MCF 10A (cell line): Measurements from ENCODE around the gene ADAM10. TPM values are rescaled to one million over a fixed set of nuclear protein-coding genes. Genes with fewer than 3 reads are reported as not detected.

Source experiments
- BruUV-seq: library from RNA; stranded (reverse); fragments of 400-500 nt; replicated peaks from 2 replicates; lab custom pipeline; 2021; lab: Mats Ljungman, UMichigan
- CTCF ChIA-PET: fragments of 300-600 bp; sonication (Branson Sonifier 250); formaldehyde crosslinking; extraction: SDS; loops from one replicate; lab custom pipeline; 2021; ENCODE audit warnings: antibody characterized with exemption, inconsistent platforms; lab: Yijun Ruan, JAX
- POLR2A ChIA-PET: fragments of 300-600, 350-650 bp; sonication (Branson Sonifier 250); formaldehyde crosslinking; extraction: SDS; loops from one replicate; lab custom pipeline; 2020; ENCODE audit warnings: antibody characterized with exemption, inconsistent platforms; lab: Yijun Ruan, JAX
- DNase-seq: peaks from one replicate; pipeline ENCODE4 v3.0.0-alpha.2; 2018; ENCODE audit not compliant: unreplicated experiment
- H3K27ac Mint-ChIP-seq: one replicate; pipeline ENCODE4 v1.8.0; 2022; ENCODE audit warnings: mild to moderate bottlenecking, low read depth, mixed read lengths; ENCODE audit not compliant: unreplicated experiment
- H3K27me3 Mint-ChIP-seq: one replicate; pipeline ENCODE4 v1.8.0; 2022; ENCODE audit warnings: mixed read lengths; ENCODE audit not compliant: insufficient read depth, unreplicated experiment
- H3K36me3 Mint-ChIP-seq: one replicate; pipeline ENCODE4 v1.8.0; 2022; ENCODE audit warnings: mild to moderate bottlenecking, moderate library complexity, mixed read lengths; ENCODE audit not compliant: insufficient read depth, unreplicated experiment
- H3K4me1 Mint-ChIP-seq: one replicate; pipeline ENCODE4 v1.8.0; 2022; ENCODE audit warnings: mixed read lengths; ENCODE audit not compliant: insufficient read depth, unreplicated experiment
- H3K4me3 Mint-ChIP-seq: one replicate; pipeline ENCODE4 v1.8.0; 2022; ENCODE audit warnings: mild to moderate bottlenecking, moderate library complexity, mixed read lengths; ENCODE audit not compliant: unreplicated experiment
- H3K9me3 Mint-ChIP-seq: one replicate; pipeline ENCODE4 v1.8.0; 2022; ENCODE audit warnings: mixed read lengths; ENCODE audit not compliant: unreplicated experiment
- intact Hi-C: fragments of 100-400 bp; cut with micrococcal nuclease; formaldehyde crosslinking; loops from 2 replicates; pipeline ENCODE4 v1.14.1; 2022
- total RNA-seq: library from RNA; stranded (reverse); gene quantifications from 2 replicates; pipeline ENCODE4 v1.2.3, GENCODE V29; 2022
- TF ChIP-seq, protein P1 (sequence below): fragments of 200-600 bp; IDR thresholded peaks from one replicate; pipeline ENCODE4 v1.8.0; 2022; ENCODE audit warnings: antibody characterized with exemption, mild to moderate bottlenecking; ENCODE audit not compliant: unreplicated experiment

The ADAM10 gene
- total RNA-seq, 1 experiment from 2014 or later, result 87.5 TPM

DNA sequence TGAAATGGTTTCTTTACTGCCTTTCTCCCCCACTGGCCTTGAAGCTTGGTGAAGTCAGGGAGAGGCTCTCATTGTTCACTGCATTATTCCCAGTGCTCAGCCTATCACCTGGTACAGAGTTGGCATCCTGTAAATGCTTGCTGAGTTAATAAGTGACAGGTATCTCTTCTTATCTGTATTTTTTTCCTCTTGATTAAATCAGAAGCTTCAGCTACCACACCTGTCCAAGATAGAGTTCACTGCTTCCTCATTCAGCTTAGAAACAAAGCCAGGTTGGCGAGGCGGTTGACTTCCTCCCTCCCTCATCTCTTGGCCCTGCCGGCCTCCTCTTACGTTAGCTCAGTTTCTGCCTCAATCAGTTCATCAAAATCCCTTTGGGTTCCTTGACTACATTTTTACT lies 174.9 kb downstream of the ADAM10 start:
- ChIA-PET POLR2A (interaction anchor here (0.7 to 1.1 kb wide), 4 partner anchors 9 to 1041 kb away, joined by 3 to 4 read pairs (median 3); no protein-coding TSS in a partner anchor), CTCF (interaction anchor here (0.6 to 1.2 kb wide), 2 partner anchors 22 to 714 kb away, joined by 3 read pairs; no protein-coding TSS in a partner anchor)
- TF ChIP-seq, protein P1, sequence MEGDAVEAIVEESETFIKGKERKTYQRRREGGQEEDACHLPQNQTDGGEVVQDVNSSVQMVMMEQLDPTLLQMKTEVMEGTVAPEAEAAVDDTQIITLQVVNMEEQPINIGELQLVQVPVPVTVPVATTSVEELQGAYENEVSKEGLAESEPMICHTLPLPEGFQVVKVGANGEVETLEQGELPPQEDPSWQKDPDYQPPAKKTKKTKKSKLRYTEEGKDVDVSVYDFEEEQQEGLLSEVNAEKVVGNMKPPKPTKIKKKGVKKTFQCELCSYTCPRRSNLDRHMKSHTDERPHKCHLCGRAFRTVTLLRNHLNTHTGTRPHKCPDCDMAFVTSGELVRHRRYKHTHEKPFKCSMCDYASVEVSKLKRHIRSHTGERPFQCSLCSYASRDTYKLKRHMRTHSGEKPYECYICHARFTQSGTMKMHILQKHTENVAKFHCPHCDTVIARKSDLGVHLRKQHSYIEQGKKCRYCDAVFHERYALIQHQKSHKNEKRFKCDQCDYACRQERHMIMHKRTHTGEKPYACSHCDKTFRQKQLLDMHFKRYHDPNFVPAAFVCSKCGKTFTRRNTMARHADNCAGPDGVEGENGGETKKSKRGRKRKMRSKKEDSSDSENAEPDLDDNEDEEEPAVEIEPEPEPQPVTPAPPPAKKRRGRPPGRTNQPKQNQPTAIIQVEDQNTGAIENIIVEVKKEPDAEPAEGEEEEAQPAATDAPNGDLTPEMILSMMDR, result no peak
- H3K4me1 Mint-ChIP-seq, result no peaks in the 10 kb centered on the region
- no peak overlapping the region for H3K27ac Mint-ChIP-seq
- H3K4me3 Mint-ChIP-seq, result no peak overlapping the region
- H3K9me3 Mint-ChIP-seq, result no peaks in the 10 kb centered on the region
- BruUV-seq, result no TSS peak
- H3K27me3 Mint-ChIP-seq, result no peaks in the 10 kb centered on the region
- intact Hi-C loops, result no loop called here
- no peak for DNase-seq
- no peaks in the 10 kb centered on the region for H3K36me3 Mint-ChIP-seq

DNA sequence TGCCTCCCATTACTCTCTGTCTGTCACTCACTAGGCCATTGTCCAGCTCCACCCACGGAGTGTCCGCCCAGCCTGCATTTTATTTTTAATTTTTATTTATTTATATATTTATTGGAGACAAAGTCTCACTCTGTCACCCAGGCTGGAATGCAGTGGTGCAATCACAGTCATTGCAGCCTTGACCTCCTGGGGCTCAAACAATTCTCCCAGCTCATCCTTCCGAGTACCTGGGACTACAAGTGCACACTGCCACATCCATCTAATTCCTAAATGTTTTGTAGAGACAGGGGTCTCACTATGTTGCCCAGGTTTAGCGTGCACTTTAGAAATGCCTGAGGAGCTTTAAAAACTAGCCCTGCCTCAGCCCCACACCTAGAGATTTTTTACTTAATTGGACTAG lies 176.2 kb downstream of the ADAM10 start:
- no peak overlapping the region for H3K27ac Mint-ChIP-seq
- no peaks in the 10 kb centered on the region for H3K27me3 Mint-ChIP-seq
- no peaks in the 10 kb centered on the region for H3K9me3 Mint-ChIP-seq
- BruUV-seq, result no TSS peak
- intact Hi-C loops, result no loop called here
- TF ChIP-seq, protein P1, result no peak
- CTCF ChIA-PET, result no interaction called here
- H3K4me1 Mint-ChIP-seq, result no peaks in the 10 kb centered on the region
- H3K36me3 Mint-ChIP-seq, result no peaks in the 10 kb centered on the region
- no peak for DNase-seq
- H3K4me3 Mint-ChIP-seq, result no peak overlapping the region
- POLR2A ChIA-PET, result interaction anchor here (1.1 kb wide), 1 partner anchor 12 kb away, joined by 4 read pairs; no protein-coding TSS in a partner anchor

DNA sequence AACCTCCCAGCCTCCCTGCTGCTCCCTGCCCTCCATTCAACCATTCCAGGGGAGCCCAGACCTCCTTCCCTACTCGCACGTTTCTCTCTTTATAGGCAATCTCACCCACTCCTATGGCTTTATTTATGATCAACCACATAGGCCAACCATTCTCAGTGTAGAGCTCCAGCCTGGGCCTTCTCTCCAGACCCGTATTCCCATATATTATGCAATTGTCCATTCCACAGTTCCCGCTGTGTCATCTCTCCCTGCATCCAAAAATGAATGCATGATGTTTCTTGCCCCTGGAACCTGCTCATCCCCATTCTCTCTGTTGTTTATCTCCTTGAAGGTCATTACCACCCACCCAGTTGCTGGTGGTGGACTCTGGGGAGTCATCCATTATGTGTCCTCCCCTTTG lies 177.0 kb downstream of the ADAM10 start:
- ChIA-PET CTCF (no interaction called here), POLR2A (no interaction called here)
- Mint-ChIP-seq H3K36me3 (no peaks in the 10 kb centered on the region), H3K4me1 (no peaks in the 10 kb centered on the region), H3K27me3 (no peaks in the 10 kb centered on the region), H3K4me3 (no peak overlapping the region), H3K27ac (no peak overlapping the region), H3K9me3 (no peaks in the 10 kb centered on the region)
- no peak for DNase-seq
- intact Hi-C loops, result no loop called here
- no TSS peak for BruUV-seq
- TF ChIP-seq, protein P1, result no peak

DNA sequence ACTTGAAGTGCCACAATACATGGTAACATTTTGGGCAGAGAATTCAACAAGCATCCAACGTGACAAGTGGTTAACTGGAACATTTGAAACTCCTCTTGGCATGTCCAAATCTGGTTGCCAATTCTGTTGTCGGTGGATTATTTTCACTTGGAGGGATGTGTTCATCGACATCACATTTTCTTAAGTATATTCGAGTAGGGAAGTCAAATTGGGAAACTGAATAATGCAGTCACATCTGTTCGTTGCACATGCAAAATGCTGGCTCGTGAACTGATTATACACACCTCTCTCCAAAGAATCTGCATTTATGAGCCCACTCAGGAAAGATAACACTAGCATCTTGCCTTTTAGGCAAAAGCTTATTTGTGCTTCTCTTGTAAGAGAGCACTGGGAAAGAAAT lies 178.0 kb downstream of the ADAM10 start:
- POLR2A ChIA-PET, result no interaction called here
- Mint-ChIP-seq H3K4me3 (no peak overlapping the region), H3K4me1 (no peaks in the 10 kb centered on the region), H3K27ac (no peak overlapping the region), H3K27me3 (no peaks in the 10 kb centered on the region), H3K36me3 (no peaks in the 10 kb centered on the region), H3K9me3 (no peaks in the 10 kb centered on the region)
- TF ChIP-seq, protein P1, result no peak
- DNase-seq, result no peak
- BruUV-seq, result no TSS peak
- CTCF ChIA-PET, result no interaction called here
- intact Hi-C loops, result no loop called here
